Measurements from ENCODE around the gene PARP8.

The PARP8 gene

GRCh38 chr5:50727149-50727496 lies 60.7 kb downstream of the PARP8 start:
- H3K4me3 ChIP-seq (ENCODE audit: low read length): no peak overlapping the region
- no peak for TF ChIP-seq ZNF274 (IDR thresholded peaks at IDR 0.05; ENCODE audit: low read depth, low read length)

GRCh38 chr5:50727845-50728244 lies 61.4 kb downstream of the PARP8 start:
- no peak for TF ChIP-seq ZNF274 (IDR thresholded peaks at IDR 0.05; ENCODE audit: low read depth, low read length)
- H3K4me3 ChIP-seq (ENCODE audit: low read length): no peak overlapping the region

- no peak for TF ChIP-seq ZNF274 (IDR thresholded peaks at IDR 0.05; ENCODE audit: low read depth, low read length)
- H3K4me3 ChIP-seq (ENCODE audit: low read length): no peak overlapping the region
Measured at GRCh38 chr5:50730336-50730735, 63.9 kb downstream of the PARP8 start.

- TF ChIP-seq ZNF274 (IDR thresholded peaks at IDR 0.05; ENCODE audit: low read depth, low read length): no peak
- no peak overlapping the region for H3K4me3 ChIP-seq (ENCODE audit: low read length)
Measured at GRCh38 chr5:50730841-50731240, 64.4 kb downstream of the PARP8 start.

- TF ChIP-seq ZNF274 (IDR thresholded peaks at IDR 0.05; ENCODE audit: low read depth, low read length): no peak
Measured at GRCh38 chr5:50733741-50734140, 67.3 kb downstream of the PARP8 start.

GRCh38 chr5:50738864-50739263 lies 72.4 kb downstream of the PARP8 start:
- TF ChIP-seq ZNF274 (IDR thresholded peaks at IDR 0.05; ENCODE audit: low read depth, low read length): no peak
- H3K4me3 ChIP-seq (ENCODE audit: low read length): no peak overlapping the region

More at GRCh38 chr5:50733741-50734140, 67.3 kb downstream of the PARP8 start:
- H3K4me3 ChIP-seq (ENCODE audit: low read length): no peak overlapping the region

GRCh38 chr5:50740832-50741231 lies 74.4 kb downstream of the PARP8 start:
- no peak overlapping the region for H3K4me3 ChIP-seq (ENCODE audit: low read length)
- TF ChIP-seq ZNF274 (IDR thresholded peaks at IDR 0.05; ENCODE audit: low read depth, low read length): no peak

GRCh38 chr5:50744776-50745175 lies 78.3 kb downstream of the PARP8 start:
- no peak for TF ChIP-seq ZNF274 (IDR thresholded peaks at IDR 0.05; ENCODE audit: low read depth, low read length)
- H3K4me3 ChIP-seq (ENCODE audit: low read length): peak overlapping the region; percentile 22; the same call in 1 of the 2 replicates

GRCh38 chr5:50745221-50745910 lies 78.9 kb downstream of the PARP8 start:
- H3K4me3 ChIP-seq (ENCODE audit: low read length): no peak overlapping the region; the same call in 1 of the 2 replicates
- TF ChIP-seq ZNF274 (IDR thresholded peaks at IDR 0.05; ENCODE audit: low read depth, low read length): no peak

- no peak for TF ChIP-seq ZNF274 (IDR thresholded peaks at IDR 0.05; ENCODE audit: low read depth, low read length)
- H3K4me3 ChIP-seq (ENCODE audit: low read length): no peak overlapping the region
Measured at GRCh38 chr5:50749181-50749580, 82.7 kb downstream of the PARP8 start.

GRCh38 chr5:50749873-50750272 lies 83.4 kb downstream of the PARP8 start:
- TF ChIP-seq ZNF274 (IDR thresholded peaks at IDR 0.05; ENCODE audit: low read depth, low read length): no peak
- H3K4me3 ChIP-seq (ENCODE audit: low read length): no peak overlapping the region

GRCh38 chr5:50751064-50751657 lies 84.7 kb downstream of the PARP8 start:
- no peak overlapping the region for H3K4me3 ChIP-seq (ENCODE audit: low read length)
- no peak for TF ChIP-seq ZNF274 (IDR thresholded peaks at IDR 0.05; ENCODE audit: low read depth, low read length)

- no peak for TF ChIP-seq ZNF274 (IDR thresholded peaks at IDR 0.05; ENCODE audit: low read depth, low read length)
- no peak overlapping the region for H3K4me3 ChIP-seq (ENCODE audit: low read length)
Measured at GRCh38 chr5:50752800-50753199, 86.4 kb downstream of the PARP8 start.

- no peak for TF ChIP-seq ZNF274 (IDR thresholded peaks at IDR 0.05; ENCODE audit: low read depth, low read length)
- no peak overlapping the region for H3K4me3 ChIP-seq (ENCODE audit: low read length)
Measured at GRCh38 chr5:50759526-50760270, 93.3 kb downstream of the PARP8 start.

- no peak for TF ChIP-seq ZNF274 (IDR thresholded peaks at IDR 0.05; ENCODE audit: low read depth, low read length)
Measured at GRCh38 chr5:50763351-50763750, 96.9 kb downstream of the PARP8 start.

More at GRCh38 chr5:50763351-50763750, 96.9 kb downstream of the PARP8 start:
- H3K4me3 ChIP-seq (ENCODE audit: low read length): no peak overlapping the region
